ENCODE data around the gene NFAM1.

GRCh38 chr22:42383851-42384417 lies 48.3 kb downstream of the NFAM1 start:
- TF ChIP-seq CTCF (IDR thresholded peaks at IDR 0.05) (no peak), ZFX (IDR thresholded peaks at IDR 0.05; ENCODE audit: borderline replicate concordance) (no peak)

All from 22Rv1 (cell line).